ENCODE data around the gene CES2.

- TF ChIP-seq CTCF (tag by site-specific recombination; IDR thresholded peaks at IDR 0.05) (no peak), ZBTB1 (tag by site-specific recombination; IDR thresholded peaks at IDR 0.05) (no peak), REST (tag by site-specific recombination; IDR thresholded peaks at IDR 0.05) (no peak), ZNF23 (tag by site-specific recombination; IDR thresholded peaks at IDR 0.05; ENCODE audit: borderline replicate concordance) (no peak), ZFP37 (tag by site-specific recombination; IDR thresholded peaks at IDR 0.05) (no peak), ZNF280C (tag by site-specific recombination; IDR thresholded peaks at IDR 0.05) (no peak), ZBTB10 (tag by site-specific recombination; IDR thresholded peaks at IDR 0.05) (no peak), MEIS1 (CRISPR knock-in tag; IDR thresholded peaks at IDR 0.05; ENCODE audit: borderline replicate concordance) (no peak), ZNF707 (tag by site-specific recombination; IDR thresholded peaks at IDR 0.05) (no peak), BCL11A (tag by site-specific recombination; IDR thresholded peaks at IDR 0.05; ENCODE audit: low read depth) (no peak), ZNF184 (tag by site-specific recombination; IDR thresholded peaks at IDR 0.05) (no peak), ZNF146 (tag by site-specific recombination; IDR thresholded peaks at IDR 0.05) (no peak), SETDB1 (IDR thresholded peaks at IDR 0.05; ENCODE audit: insufficient read length, low read length) (no peak), ZNF830 (tag by site-specific recombination; IDR thresholded peaks at IDR 0.05; ENCODE audit: low read depth) (no peak)
These were observed 37.7 kb downstream of the CES2 start for GRCh38 chr16:66972983-66973382.

Measured in HEK293 (cell line).